H1 (cell line): Measurements from ENCODE around the gene ACMSD.
"Not testable (repeated sequence)": the region's sequence is repeated elsewhere in the genome, so short reads cannot be mapped to it uniquely, and the experiment has no call there.

ENCODE experiments used
- CEBPB ChIP-seq: IDR thresholded peaks from 2 replicates; pipeline ENCODE4 v1.6.1; 2012; ENCODE audit warnings: low read depth, low read length
- EZH2 ChIP-seq: fragments of 200-600 bp; sonication (generic); IDR thresholded peaks from 2 replicates; pipeline ENCODE4 v1.7.1; 2012; ENCODE audit warnings: low read depth, mild to moderate bottlenecking, moderate library complexity, low read length, inconsistent platforms; ENCODE audit not compliant: severe bottlenecking
- GABPA ChIP-seq: IDR thresholded peaks from 2 replicates; pipeline ENCODE4 v1.6.1; 2011; ENCODE audit warnings: mild to moderate bottlenecking, low read length, moderate library complexity, borderline replicate concordance; ENCODE audit not compliant: insufficient read depth
- POLR2A ChIP-seq, 2 experiments: IDR thresholded peaks; 1 replicate in 1 of 2; 2 replicates in 1 of 2; pipeline ENCODE4 v1.6.1; 2011; ENCODE audit warnings: low read depth in 2 of 2, low read length in 2 of 2, mild to moderate bottlenecking in 2 of 2; ENCODE audit errors: control extremely low read depth in 1 of 2
- POLR2AphosphoS5 ChIP-seq: IDR thresholded peaks from 2 replicates; pipeline ENCODE4 v1.6.1; 2011; ENCODE audit warnings: low read depth, low read length
- TF ChIP-seq, protein P1 (sequence below), 3 experiments: IDR thresholded peaks; 1 replicate in 2 of 3; 2 replicates in 1 of 3; pipeline versions ENCODE4 v1.5.1 to v1.6.1; 2011; ENCODE audit warnings: low read length in 3 of 3, mild to moderate bottlenecking in 3 of 3, inconsistent platforms in 2 of 3, low read depth in 1 of 3, moderate library complexity in 1 of 3; ENCODE audit not compliant: insufficient read depth in 1 of 3; ENCODE audit errors: control extremely low read depth in 1 of 3

GRCh38 chr2:134825716-134826115 is 12.7 kb upstream of the ACMSD start:
- TF ChIP-seq POLR2A (IDR thresholded peaks at IDR 0.05; ENCODE audit: control extremely low read depth in 1 of 2, low read depth in 2 of 2, low read length in 2 of 2); CEBPB; GABPA; POLR2AphosphoS5; EZH2: not testable (repeated sequence)
- TF ChIP-seq, protein P1, sequence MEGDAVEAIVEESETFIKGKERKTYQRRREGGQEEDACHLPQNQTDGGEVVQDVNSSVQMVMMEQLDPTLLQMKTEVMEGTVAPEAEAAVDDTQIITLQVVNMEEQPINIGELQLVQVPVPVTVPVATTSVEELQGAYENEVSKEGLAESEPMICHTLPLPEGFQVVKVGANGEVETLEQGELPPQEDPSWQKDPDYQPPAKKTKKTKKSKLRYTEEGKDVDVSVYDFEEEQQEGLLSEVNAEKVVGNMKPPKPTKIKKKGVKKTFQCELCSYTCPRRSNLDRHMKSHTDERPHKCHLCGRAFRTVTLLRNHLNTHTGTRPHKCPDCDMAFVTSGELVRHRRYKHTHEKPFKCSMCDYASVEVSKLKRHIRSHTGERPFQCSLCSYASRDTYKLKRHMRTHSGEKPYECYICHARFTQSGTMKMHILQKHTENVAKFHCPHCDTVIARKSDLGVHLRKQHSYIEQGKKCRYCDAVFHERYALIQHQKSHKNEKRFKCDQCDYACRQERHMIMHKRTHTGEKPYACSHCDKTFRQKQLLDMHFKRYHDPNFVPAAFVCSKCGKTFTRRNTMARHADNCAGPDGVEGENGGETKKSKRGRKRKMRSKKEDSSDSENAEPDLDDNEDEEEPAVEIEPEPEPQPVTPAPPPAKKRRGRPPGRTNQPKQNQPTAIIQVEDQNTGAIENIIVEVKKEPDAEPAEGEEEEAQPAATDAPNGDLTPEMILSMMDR (IDR thresholded peaks at IDR 0.05; ENCODE audit: control extremely low read depth in 1 of 3, insufficient read depth in 1 of 3, low read depth in 1 of 3, low read length in 3 of 3): not testable (repeated sequence)
